Measurements from ENCODE around the gene CEP57L1. TPM values are rescaled to one million over a fixed set of nuclear protein-coding genes. Genes with fewer than 3 reads are reported as not detected.
A peak's percentile ranks its signal among the peaks of the same experiment; 100 is the strongest.

The CEP57L1 gene
- total and polyA plus RNA-seq, 9 of the 15 experiments (the other 6 are each of a cell fraction or from before 2014, with no cell fraction given) = 39.4 to 88.6 (median 61.8) TPM

DNA sequence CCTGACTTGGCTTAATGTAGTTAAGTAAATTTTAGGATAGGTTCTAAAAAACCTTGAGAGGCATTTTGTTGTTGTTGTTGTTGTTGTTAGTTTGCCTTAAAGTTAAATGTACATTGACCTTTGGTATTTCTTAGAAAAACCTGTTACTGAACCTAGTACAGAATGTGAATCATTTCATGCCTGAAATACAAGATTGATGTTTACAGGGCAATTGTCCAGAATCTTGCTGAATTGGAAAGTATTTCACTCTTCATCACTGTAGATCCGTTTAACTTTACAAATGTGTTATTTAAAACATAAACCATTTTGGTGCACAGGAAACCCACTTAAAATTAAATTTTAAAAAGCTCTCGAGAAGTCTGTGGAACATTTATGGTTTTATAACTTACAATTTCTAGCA lies 75.0 kb downstream of the CEP57L1 start (continued):
- TF ChIP-seq RCOR1 (IDR thresholded peaks at IDR 0.05; ENCODE audit: borderline replicate concordance in 1 of 2, low read depth in 2 of 2, low read length in 2 of 2) = no peak

DNA sequence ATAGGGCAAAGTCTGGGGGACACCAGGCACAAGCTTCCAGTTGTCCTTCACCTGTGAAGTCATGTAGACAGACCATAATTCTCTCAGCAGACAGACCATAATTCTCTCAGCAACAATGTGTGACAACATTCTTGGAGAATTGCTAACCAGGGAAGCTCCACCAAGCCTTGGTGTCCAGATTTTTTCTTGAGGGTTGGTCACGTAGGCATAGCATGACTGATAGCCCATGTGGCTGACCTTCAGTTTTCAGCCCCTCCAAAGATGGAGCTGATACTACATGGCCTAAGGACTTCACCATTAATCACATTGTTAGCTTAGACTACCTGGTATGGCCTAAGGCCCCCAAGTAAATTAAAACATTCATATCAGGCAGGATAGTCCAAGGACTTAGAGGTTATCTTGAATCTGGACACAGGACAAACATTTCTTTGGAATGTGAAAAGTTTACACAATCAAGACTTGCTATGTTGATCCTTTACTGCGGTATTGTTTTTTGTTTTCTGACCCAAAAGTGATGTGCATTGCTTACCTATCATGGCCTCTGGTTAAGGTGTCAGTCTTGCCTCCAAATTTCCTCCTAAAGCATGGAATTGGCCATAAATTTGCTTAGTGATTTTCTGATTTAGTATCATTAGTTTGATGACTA lies 76.9 kb downstream of the CEP57L1 start:
- Histone ChIP-seq H3K4me1 (replicated peaks in 1 of 2; ENCODE audit: control insufficient read depth in 2 of 2, insufficient read depth in 2 of 2, low read length in 2 of 2) (no peaks in the 10 kb centered on the region), H3K36me3 (ENCODE audit: control insufficient read depth, insufficient read depth, low read length) (no peaks in the 10 kb centered on the region), H2AFZ (ENCODE audit: low read depth, low read length) (no peak overlapping the region), H3K9me1 (ENCODE audit: control insufficient read depth, insufficient read depth, low read length) (no peaks in the 10 kb centered on the region), H4K20me1 (replicated peaks; ENCODE audit: control insufficient read depth, insufficient read depth, low read length) (no peaks in the 10 kb centered on the region), H3K9ac (ENCODE audit: insufficient read depth in 1 of 2, low read depth in 2 of 2, low read length in 2 of 2) (no peak overlapping the region), H3K27me3 (ENCODE audit: control insufficient read depth in 2 of 2, insufficient read depth in 2 of 2, low read length in 2 of 2) (no peaks in the 10 kb centered on the region), H3K27ac (ENCODE audit: extremely low read depth, low read depth, low read length) (no peak overlapping the region), H3K4me2 (ENCODE audit: insufficient read depth, low read length) (no peak overlapping the region), H3K79me2 (ENCODE audit: control insufficient read depth, insufficient read depth, low read length) (no peaks in the 10 kb centered on the region), H3K9me3 (replicated peaks; ENCODE audit: control insufficient read depth, insufficient read depth, low read depth, low read length) (no peaks in the 10 kb centered on the region), H3K4me3 (no peak overlapping the region)
- 62% methylated on average over 2 of the region's 2 CpGs for whole genome bisulfite sequencing (ENCODE audit: insufficient coverage, low coverage, missing lambda C conversion rate)
- intact Hi-C loops (cut with micrococcal nuclease) = no loop called here
- ATAC-seq (no peak), FAIRE-seq (peak; percentile 42), DNase-seq (ENCODE audit: extremely low read depth in 1 of 4, low spot score in 3 of 4) (no peak)
- ChIA-PET CTCF (ENCODE audit: low intra/inter-chr PET ratio) (no interaction called here), POLR2A (interaction anchor here (0.7 kb wide), 2 partner anchors 9 to 210 kb away, joined by 4 read pairs; no protein-coding TSS in a partner anchor)
- TF ChIP-seq MEIS2 (IDR thresholded peaks at IDR 0.05; ENCODE audit: partially characterized antibody) = peak; percentile 25
- no peak for TF ChIP-seq PCBP2 (IDR thresholded peaks at IDR 0.05; ENCODE audit: low read depth, low read length, poor library complexity, severe bottlenecking)
- in situ Hi-C loops (cut with MboI) = no loop called here
- BruUV-seq (replicated peaks) = no TSS peak

DNA sequence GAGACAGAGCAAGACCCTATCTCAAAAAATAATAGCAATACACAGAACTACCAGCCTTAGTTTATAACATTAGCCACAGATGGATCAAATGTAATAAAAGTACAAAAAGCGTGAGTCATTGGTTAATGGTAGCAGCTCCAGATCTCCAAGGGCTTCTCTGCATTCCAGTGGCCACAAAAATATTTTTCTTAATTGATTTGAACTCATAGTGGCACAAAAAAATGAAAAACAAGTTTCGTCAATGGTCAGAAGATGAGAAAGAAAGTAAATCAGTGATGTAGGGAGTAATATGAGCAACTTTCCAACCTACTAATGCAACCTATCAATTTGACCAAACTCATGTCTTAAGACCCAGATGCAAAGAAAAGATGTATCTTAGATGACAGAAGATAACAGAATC lies 79.6 kb downstream of the CEP57L1 start:
- no peak overlapping the region for H3K4me2 ChIP-seq (ENCODE audit: insufficient read depth, low read length)
- DNase-seq (ENCODE audit: extremely low read depth in 1 of 4, low spot score in 3 of 4) = no peak
- no TSS peak for BruUV-seq (replicated peaks)
- CTCF ChIA-PET (ENCODE audit: low intra/inter-chr PET ratio) = no interaction called here
- no peak for FAIRE-seq
- H3K9me1 ChIP-seq (ENCODE audit: control insufficient read depth, insufficient read depth, low read length) = no peaks in the 10 kb centered on the region
- H3K27me3 ChIP-seq (ENCODE audit: control insufficient read depth in 2 of 2, insufficient read depth in 2 of 2, low read length in 2 of 2) = no peaks in the 10 kb centered on the region
- 73% methylated on average over 2 of the region's 2 CpGs for WGBS (ENCODE audit: insufficient coverage, low coverage, missing lambda C conversion rate)
- intact Hi-C loops (cut with micrococcal nuclease) (no loop called here), in situ Hi-C loops (cut with MboI) (no loop called here)
- POLR2A ChIA-PET = no interaction called here
- no peak overlapping the region for H3K9ac ChIP-seq (ENCODE audit: insufficient read depth in 1 of 2, low read depth in 2 of 2, low read length in 2 of 2)
- H3K27ac ChIP-seq (ENCODE audit: extremely low read depth, low read depth, low read length) = no peak overlapping the region
- no peaks in the 10 kb centered on the region for H3K4me1 ChIP-seq (replicated peaks in 1 of 2; ENCODE audit: control insufficient read depth in 2 of 2, insufficient read depth in 2 of 2, low read length in 2 of 2)
- H3K4me3 ChIP-seq = no peak overlapping the region
- no peak for ATAC-seq
- no peak overlapping the region for H2AFZ ChIP-seq (ENCODE audit: low read depth, low read length)
- no peaks in the 10 kb centered on the region for H4K20me1 ChIP-seq (replicated peaks; ENCODE audit: control insufficient read depth, insufficient read depth, low read length)
- H3K79me2 ChIP-seq (ENCODE audit: control insufficient read depth, insufficient read depth, low read length) = no peaks in the 10 kb centered on the region
- no peaks in the 10 kb centered on the region for H3K9me3 ChIP-seq (replicated peaks; ENCODE audit: control insufficient read depth, insufficient read depth, low read depth, low read length)
- H3K36me3 ChIP-seq (ENCODE audit: control insufficient read depth, insufficient read depth, low read length) = no peaks in the 10 kb centered on the region
- TF ChIP-seq ILF3 (IDR thresholded peaks at IDR 0.05; ENCODE audit: borderline replicate concordance) (no peak), ZNF41 (CRISPR knock-in tag; conservative IDR thresholded peaks at IDR 0.05) (no peak), NR2C2 (CRISPR knock-in tag; IDR thresholded peaks at IDR 0.05) (no peak), NR2C2 (tag; IDR thresholded peaks at IDR 0.05) (no peak), KLF13 (tag; IDR thresholded peaks at IDR 0.05; ENCODE audit: borderline replicate concordance, low read depth) (no peak)
- TF ChIP-seq, protein P1, sequence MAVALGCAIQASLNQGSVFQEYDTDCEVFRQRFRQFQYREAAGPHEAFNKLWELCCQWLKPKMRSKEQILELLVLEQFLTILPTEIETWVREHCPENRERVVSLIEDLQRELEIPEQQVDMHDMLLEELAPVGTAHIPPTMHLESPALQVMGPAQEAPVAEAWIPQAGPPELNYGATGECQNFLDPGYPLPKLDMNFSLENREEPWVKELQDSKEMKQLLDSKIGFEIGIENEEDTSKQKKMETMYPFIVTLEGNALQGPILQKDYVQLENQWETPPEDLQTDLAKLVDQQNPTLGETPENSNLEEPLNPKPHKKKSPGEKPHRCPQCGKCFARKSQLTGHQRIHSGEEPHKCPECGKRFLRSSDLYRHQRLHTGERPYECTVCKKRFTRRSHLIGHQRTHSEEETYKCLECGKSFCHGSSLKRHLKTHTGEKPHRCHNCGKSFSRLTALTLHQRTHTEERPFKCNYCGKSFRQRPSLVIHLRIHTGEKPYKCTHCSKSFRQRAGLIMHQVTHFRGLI (CRISPR knock-in tag; IDR thresholded peaks at IDR 0.05) = no peak
